ENCODE results near the gene EBPL.
"Not testable (repeated sequence)": the region's sequence is repeated elsewhere in the genome, so short reads cannot be mapped to it uniquely, and the experiment has no call there.

EBPL gene

GRCh38 chr13:49690995-49691784 is at the start of gene EBPL:
Gene EBPL, minus strand, starts transcription at chr13:49691486. Its CDS starts 62 bp downstream, at chr13:49691424.
- H3K9me3 ChIP-seq (ENCODE audit: control insufficient read depth, insufficient read depth, low read length) = no peaks in the 10 kb centered on the region
- no peaks in the 10 kb centered on the region for H3K4me1 ChIP-seq (ENCODE audit: control insufficient read depth, insufficient read depth, low read length)
- H3K9ac ChIP-seq (ENCODE audit: low read depth, low read length) = peak within 1 kb of the TSS; percentile 77
- H3K36me3 ChIP-seq (ENCODE audit: control insufficient read depth, insufficient read depth, low read length) = no peaks in the 10 kb centered on the region
- no peaks in the 10 kb centered on the region for H3K27me3 ChIP-seq (ENCODE audit: control insufficient read depth, insufficient read depth, low read length)
- peak within 1 kb of the TSS; percentile 87 for H3K4me3 ChIP-seq (ENCODE audit: low read depth, low read length)

- Histone ChIP-seq H3K36me3 (ENCODE audit: control insufficient read depth, insufficient read depth, low read length) (no peaks in the 10 kb centered on the region), H3K4me3 (ENCODE audit: low read depth, low read length) (no peak overlapping the region), H3K27me3 (ENCODE audit: control insufficient read depth, insufficient read depth, low read length) (no peaks in the 10 kb centered on the region), H3K4me1 (ENCODE audit: control insufficient read depth, insufficient read depth, low read length) (no peaks in the 10 kb centered on the region), H3K9ac (ENCODE audit: low read depth, low read length) (no peak overlapping the region), H3K9me3 (ENCODE audit: control insufficient read depth, insufficient read depth, low read length) (no peaks in the 10 kb centered on the region)
Measured at GRCh38 chr13:49740870-49741269, 49.6 kb upstream of the EBPL start.

GRCh38 chr13:49739498-49740187 is 48.4 kb upstream of the EBPL start:
- H3K36me3 ChIP-seq (ENCODE audit: control insufficient read depth, insufficient read depth, low read length) = no peaks in the 10 kb centered on the region
- H3K9me3 ChIP-seq (ENCODE audit: control insufficient read depth, insufficient read depth, low read length) = no peaks in the 10 kb centered on the region
- no peaks in the 10 kb centered on the region for H3K4me1 ChIP-seq (ENCODE audit: control insufficient read depth, insufficient read depth, low read length)
- H3K27me3 ChIP-seq (ENCODE audit: control insufficient read depth, insufficient read depth, low read length) = no peaks in the 10 kb centered on the region
- H3K4me3 ChIP-seq (ENCODE audit: low read depth, low read length) = no peak overlapping the region
- no peak overlapping the region for H3K9ac ChIP-seq (ENCODE audit: low read depth, low read length)

- H3K36me3 ChIP-seq (ENCODE audit: control insufficient read depth, insufficient read depth, low read length) = no peaks in the 10 kb centered on the region
- H3K9ac ChIP-seq (ENCODE audit: low read depth, low read length) = no peak overlapping the region
- no peak overlapping the region for H3K4me3 ChIP-seq (ENCODE audit: low read depth, low read length)
- no peaks in the 10 kb centered on the region for H3K27me3 ChIP-seq (ENCODE audit: control insufficient read depth, insufficient read depth, low read length)
- H3K9me3 ChIP-seq (ENCODE audit: control insufficient read depth, insufficient read depth, low read length) = no peaks in the 10 kb centered on the region
- no peaks in the 10 kb centered on the region for H3K4me1 ChIP-seq (ENCODE audit: control insufficient read depth, insufficient read depth, low read length)
Measured at GRCh38 chr13:49733181-49733951, 42.1 kb upstream of the EBPL start.

- Histone ChIP-seq H3K9ac (ENCODE audit: low read depth, low read length) (no peak overlapping the region), H3K4me1 (ENCODE audit: control insufficient read depth, insufficient read depth, low read length) (no peaks in the 10 kb centered on the region), H3K36me3 (ENCODE audit: control insufficient read depth, insufficient read depth, low read length) (no peaks in the 10 kb centered on the region), H3K9me3 (ENCODE audit: control insufficient read depth, insufficient read depth, low read length) (no peaks in the 10 kb centered on the region), H3K4me3 (ENCODE audit: low read depth, low read length) (no peak overlapping the region), H3K27me3 (ENCODE audit: control insufficient read depth, insufficient read depth, low read length) (no peaks in the 10 kb centered on the region)
Measured at GRCh38 chr13:49731766-49732165, 40.5 kb upstream of the EBPL start.

- H3K4me1 ChIP-seq (ENCODE audit: control insufficient read depth, insufficient read depth, low read length) = no peaks in the 10 kb centered on the region
- H3K36me3 ChIP-seq (ENCODE audit: control insufficient read depth, insufficient read depth, low read length) = peaks cover 2% of the 10 kb centered on the region
- no peaks in the 10 kb centered on the region for H3K9me3 ChIP-seq (ENCODE audit: control insufficient read depth, insufficient read depth, low read length)
- no peak overlapping the region for H3K9ac ChIP-seq (ENCODE audit: low read depth, low read length)
- H3K4me3 ChIP-seq (ENCODE audit: low read depth, low read length) = no peak overlapping the region
- H3K27me3 ChIP-seq (ENCODE audit: control insufficient read depth, insufficient read depth, low read length) = no peaks in the 10 kb centered on the region
Measured at GRCh38 chr13:49716615-49717014, 25.3 kb upstream of the EBPL start.

- Histone ChIP-seq H3K9me3 (ENCODE audit: control insufficient read depth, insufficient read depth, low read length) (no peaks in the 10 kb centered on the region), H3K4me1 (ENCODE audit: control insufficient read depth, insufficient read depth, low read length) (no peaks in the 10 kb centered on the region), H3K36me3 (ENCODE audit: control insufficient read depth, insufficient read depth, low read length) (no peaks in the 10 kb centered on the region), H3K9ac (ENCODE audit: low read depth, low read length) (no peak overlapping the region), H3K4me3 (ENCODE audit: low read depth, low read length) (no peak overlapping the region), H3K27me3 (ENCODE audit: control insufficient read depth, insufficient read depth, low read length) (no peaks in the 10 kb centered on the region)
Measured at GRCh38 chr13:49714757-49715156, 23.5 kb upstream of the EBPL start.

GRCh38 chr13:49711218-49711863 is 20.1 kb upstream of the EBPL start:
- Histone ChIP-seq H3K9ac (ENCODE audit: low read depth, low read length) (no peak overlapping the region), H3K4me1 (ENCODE audit: control insufficient read depth, insufficient read depth, low read length) (no peaks in the 10 kb centered on the region), H3K4me3 (ENCODE audit: low read depth, low read length) (no peak overlapping the region), H3K36me3 (ENCODE audit: control insufficient read depth, insufficient read depth, low read length) (no peaks in the 10 kb centered on the region), H3K27me3 (ENCODE audit: control insufficient read depth, insufficient read depth, low read length) (no peaks in the 10 kb centered on the region), H3K9me3 (ENCODE audit: control insufficient read depth, insufficient read depth, low read length) (no peaks in the 10 kb centered on the region)

GRCh38 chr13:49704264-49704663 is 13.0 kb upstream of the EBPL start:
- H3K36me3 ChIP-seq (ENCODE audit: control insufficient read depth, insufficient read depth, low read length); H3K9ac ChIP-seq (ENCODE audit: low read depth, low read length): not testable (repeated sequence)

GRCh38 chr13:49701491-49701890 is 10.2 kb upstream of the EBPL start:
- no peaks in the 10 kb centered on the region for H3K9me3 ChIP-seq (ENCODE audit: control insufficient read depth, insufficient read depth, low read length)
- H3K36me3 ChIP-seq (ENCODE audit: control insufficient read depth, insufficient read depth, low read length) = peaks cover 4% of the 10 kb centered on the region
- no peak overlapping the region for H3K4me3 ChIP-seq (ENCODE audit: low read depth, low read length)
- H3K9ac ChIP-seq (ENCODE audit: low read depth, low read length) = no peak overlapping the region
- no peaks in the 10 kb centered on the region for H3K4me1 ChIP-seq (ENCODE audit: control insufficient read depth, insufficient read depth, low read length)
- H3K27me3 ChIP-seq (ENCODE audit: control insufficient read depth, insufficient read depth, low read length) = no peaks in the 10 kb centered on the region

More at GRCh38 chr13:49704264-49704663, 13.0 kb upstream of the EBPL start:
- not testable (repeated sequence) for H3K4me1 ChIP-seq (ENCODE audit: control insufficient read depth, insufficient read depth, low read length); H3K4me3 ChIP-seq (ENCODE audit: low read depth, low read length); H3K9me3 ChIP-seq (ENCODE audit: control insufficient read depth, insufficient read depth, low read length); H3K27me3 ChIP-seq (ENCODE audit: control insufficient read depth, insufficient read depth, low read length)

GRCh38 chr13:49697468-49697867 is 6.2 kb upstream of the EBPL start:
- H3K9ac ChIP-seq (ENCODE audit: low read depth, low read length) = no peak overlapping the region
- no peak overlapping the region for H3K4me3 ChIP-seq (ENCODE audit: low read depth, low read length)
- no peaks in the 10 kb centered on the region for H3K9me3 ChIP-seq (ENCODE audit: control insufficient read depth, insufficient read depth, low read length)
- no peaks in the 10 kb centered on the region for H3K4me1 ChIP-seq (ENCODE audit: control insufficient read depth, insufficient read depth, low read length)
- H3K36me3 ChIP-seq (ENCODE audit: control insufficient read depth, insufficient read depth, low read length) = peaks cover 4% of the 10 kb centered on the region
- H3K27me3 ChIP-seq (ENCODE audit: control insufficient read depth, insufficient read depth, low read length) = no peaks in the 10 kb centered on the region
